Natural killer cell (primary cell): ENCODE data around the gene SLC25A22. TPM values are rescaled to one million over a fixed set of nuclear protein-coding genes. Genes with fewer than 3 reads are reported as not detected.

ENCODE experiments used
- ATAC-seq, 3 donors: fragments of 150-1000 bp in 2 of 3; fragments of 200-7000 bp in 1 of 3; cut with Tn5 transposase; 1 replicate in 1 of 3; 2 replicates in 2 of 3; pipeline ENCODE4 v1.10.0; 2021; ENCODE audit warnings: mild to moderate bottlenecking in 2 of 3, moderate library complexity in 2 of 3
- DNase-seq, 2 donors: peaks; one replicate each; pipeline versions ENCODE4 v3.0.0 to v3.0.0-alpha.2; 2013 to 2021; ENCODE audit warnings: mixed read lengths in 1 of 2
- H3K27ac ChIP-seq: one replicate; pipeline ENCODE4 v1.5.1; 2013; ENCODE audit warnings: mild to moderate bottlenecking, low read length
- H3K27me3 ChIP-seq: one replicate; pipeline ENCODE4 v1.6.1; 2013; ENCODE audit warnings: low read length; ENCODE audit not compliant: control insufficient read depth, insufficient read depth
- H3K36me3 ChIP-seq: one replicate; pipeline ENCODE4 v1.6.1; 2013; ENCODE audit warnings: low read length; ENCODE audit not compliant: control insufficient read depth, insufficient read depth
- H3K4me1 ChIP-seq: one replicate; pipeline ENCODE4 v1.6.1; 2013; ENCODE audit warnings: low read length; ENCODE audit not compliant: control insufficient read depth, insufficient read depth
- H3K4me3 ChIP-seq: one replicate; pipeline ENCODE4 v1.5.1; 2013; ENCODE audit warnings: low read length
- H3K9me3 ChIP-seq: one replicate; pipeline ENCODE4 v1.6.1; 2013; ENCODE audit warnings: low read length; ENCODE audit not compliant: control insufficient read depth, insufficient read depth
- H3K27ac Mint-ChIP-seq, 2 donors: one replicate each; pipeline ENCODE4 v1.8.0; 2022; ENCODE audit warnings: mild to moderate bottlenecking in 2 of 2, mixed read lengths in 2 of 2, moderate library complexity in 1 of 2
- H3K27me3 Mint-ChIP-seq, 2 donors: one replicate each; pipeline ENCODE4 v1.8.0; 2022; ENCODE audit warnings: low read depth in 2 of 2, mixed read lengths in 2 of 2
- H3K36me3 Mint-ChIP-seq: one replicate; pipeline ENCODE4 v1.8.0; 2022; ENCODE audit warnings: mixed read lengths
- H3K4me1 Mint-ChIP-seq, 2 donors: one replicate each; pipeline ENCODE4 v1.8.0; 2022; ENCODE audit warnings: mixed read lengths in 2 of 2
- H3K4me3 Mint-ChIP-seq: one replicate; pipeline ENCODE4 v1.8.0; 2022; ENCODE audit warnings: mild to moderate bottlenecking, moderate library complexity, mixed read lengths
- H3K9me3 Mint-ChIP-seq, 2 donors: one replicate each; pipeline ENCODE4 v1.8.0; 2022; ENCODE audit warnings: mixed read lengths in 2 of 2
- CTCF ChIP-seq: fragments of 200-600 bp; IDR thresholded peaks from one replicate; pipeline ENCODE4 v1.8.0; 2022; ENCODE audit warnings: antibody characterized with exemption
- WGBS: methylation state at CpG from one replicate; pipeline ENCODE4 v1.1.7; 2013; ENCODE audit warnings: missing lambda C conversion rate; ENCODE audit not compliant: insufficient coverage; 5-methylcytosine and 5-hydroxymethylcytosine counted together
- intact Hi-C: fragments of 100-400 bp; cut with micrococcal nuclease; formaldehyde crosslinking; loops from one replicate; pipeline ENCODE4 v1.14.2; 2022
- total RNA-seq, 4 donors: library from RNA; stranded (reverse); fragments of 120-200 nt in 1 of 4; gene quantifications; one replicate each; pipeline versions ENCODE4 v1.2.3 to v1.2.4, GENCODE V29; 2013 to 2022

Gene SLC25A22
- total RNA-seq, 3 donors from 2014 or later (not counting 1 experiment from before 2014, with no cell fraction given), result 22.8 to 34.6 (median 31.5) TPM

GRCh38 chr11:845872-846495 lies 47.9 kb upstream of the SLC25A22 start:
- Histone ChIP-seq H3K36me3 (no peaks in the 10 kb centered on the region), H3K9me3 (no peaks in the 10 kb centered on the region), H3K27me3 (peaks cover 6% of the 10 kb centered on the region), H3K4me1 (peaks cover 52% of the 10 kb centered on the region), H3K4me3 (no peak overlapping the region), H3K27ac (no peak overlapping the region)
- ATAC-seq (no peak), DNase-seq (no peak)
- no peaks in the 10 kb centered on the region for H3K9me3 Mint-ChIP-seq
- intact Hi-C loops, result loop anchor here (10.0 kb wide), 1 partner anchor 69 kb away; the partner anchor contains the start of gene CHID1
- H3K27me3 Mint-ChIP-seq, result no peaks in the 10 kb centered on the region
- H3K4me1 Mint-ChIP-seq, result peaks cover 0 to 34% of the 10 kb centered on the region in 2 donors
- no peak for TF ChIP-seq CTCF
- no peak overlapping the region for H3K27ac Mint-ChIP-seq
- no peaks in the 10 kb centered on the region for H3K36me3 Mint-ChIP-seq
- H3K4me3 Mint-ChIP-seq, result no peak overlapping the region
- 61% methylated on average over 8 of the region's 8 CpGs for WGBS

- peaks cover 0 to 41% of the 10 kb centered on the region in 2 donors for H3K4me1 Mint-ChIP-seq
- H3K36me3 Mint-ChIP-seq, result no peaks in the 10 kb centered on the region
- no peaks in the 10 kb centered on the region for H3K27me3 Mint-ChIP-seq
- DNase-seq (peak in 1 of 2 donors; percentile 69), ATAC-seq (no peak)
- H3K9me3 Mint-ChIP-seq, result no peaks in the 10 kb centered on the region
- no peak for TF ChIP-seq CTCF
- H3K4me3 ChIP-seq, result no peak overlapping the region
- peaks cover 6% of the 10 kb centered on the region for H3K36me3 ChIP-seq
- intact Hi-C loops, result loop anchor here (10.0 kb wide), 1 partner anchor 70 kb away; the partner anchor contains the start of gene CHID1
- H3K9me3 ChIP-seq, result no peaks in the 10 kb centered on the region
- H3K27ac Mint-ChIP-seq, result peak overlapping the region in 1 of 2 donors; percentile 14
- H3K27me3 ChIP-seq, result peaks cover 6% of the 10 kb centered on the region
- H3K27ac ChIP-seq, result peak overlapping the region; percentile 22
- H3K4me3 Mint-ChIP-seq, result no peak overlapping the region
- WGBS, result 48% methylated on average over 31 of the region's 31 CpGs
- H3K4me1 ChIP-seq, result peaks cover 62% of the 10 kb centered on the region
Observed at GRCh38 chr11:844693-845644, 46.9 kb upstream of the SLC25A22 start.

- H3K36me3 ChIP-seq, result peaks cover 15% of the 10 kb centered on the region
- peak overlapping the region; percentile 81 for H3K4me3 Mint-ChIP-seq
- DNase-seq (peak in 1 of 2 donors; percentile 23), ATAC-seq (no peak)
- peaks cover 64% of the 10 kb centered on the region for H3K4me1 ChIP-seq
- peaks cover 6% of the 10 kb centered on the region for H3K27me3 ChIP-seq
- intact Hi-C loops, result loop anchor here (10.0 kb wide), 1 partner anchor 71 kb away; the partner anchor contains the start of gene CHID1
- H3K36me3 Mint-ChIP-seq, result no peaks in the 10 kb centered on the region
- WGBS, result 21% methylated on average over 25 of the region's 25 CpGs
- no peaks in the 10 kb centered on the region for H3K27me3 Mint-ChIP-seq
- H3K4me3 ChIP-seq, result peak overlapping the region; percentile 56
- H3K27ac ChIP-seq, result peak overlapping the region; percentile 11
- peaks cover 0 to 38% of the 10 kb centered on the region in 2 donors for H3K4me1 Mint-ChIP-seq
- no peaks in the 10 kb centered on the region for H3K9me3 Mint-ChIP-seq
- TF ChIP-seq CTCF, result no peak
- peak overlapping the region in 1 of 2 donors; percentile 72 for H3K27ac Mint-ChIP-seq
- H3K9me3 ChIP-seq, result no peaks in the 10 kb centered on the region
Observed at GRCh38 chr11:843818-844692, 46.0 kb upstream of the SLC25A22 start.
